Esophagus muscularis mucosa (tissue), 4 donors: Measurements from ENCODE around the gene CARMIL1.

Source experiments
- EP300 ChIP-seq: sonication (generic); formaldehyde crosslinking; IDR thresholded peaks from one replicate; pipeline ENCODE4 v1.6.1; 2017; ENCODE audit warnings: antibody characterized with exemption
- POLR2A ChIP-seq: fragments of 450-650 bp; IDR thresholded peaks from one replicate; pipeline ENCODE4 v1.6.1; 2017; ENCODE audit warnings: antibody characterized with exemption, moderate library complexity, mild to moderate bottlenecking, low read depth
- TF ChIP-seq, protein P1 (sequence below), 3 experiments: fragments of 200-600 bp in 2 of 3; fragments of 450-650 bp in 1 of 3; sonication (generic) in 2 of 3; IDR thresholded peaks; one replicate each; pipeline ENCODE4 v1.5.1; 2017 to 2019; ENCODE audit warnings: antibody characterized with exemption in 3 of 3, mild to moderate bottlenecking in 2 of 3, moderate library complexity in 1 of 3

DNA sequence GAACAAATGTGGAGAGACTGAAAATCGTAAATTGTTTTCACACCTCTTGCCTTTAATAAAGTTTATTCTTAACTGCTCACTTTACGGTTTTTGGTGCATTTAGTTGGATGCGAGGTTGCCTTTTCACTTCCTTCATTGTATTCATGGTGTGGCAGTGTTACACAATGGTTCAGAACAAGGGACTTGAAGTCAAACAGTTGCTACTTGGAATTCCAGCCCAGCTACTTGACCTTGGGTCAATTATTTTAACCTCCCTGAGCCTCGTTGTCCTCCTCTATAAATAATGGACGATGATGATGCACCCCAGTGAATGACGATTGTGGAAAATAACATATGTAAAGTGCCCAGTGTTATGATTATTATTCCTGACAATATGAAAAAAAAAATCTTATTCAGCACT, 72.3 kb downstream of the CARMIL1 start:
- TF ChIP-seq POLR2A (no peak), EP300 (no peak)
- TF ChIP-seq, protein P1, sequence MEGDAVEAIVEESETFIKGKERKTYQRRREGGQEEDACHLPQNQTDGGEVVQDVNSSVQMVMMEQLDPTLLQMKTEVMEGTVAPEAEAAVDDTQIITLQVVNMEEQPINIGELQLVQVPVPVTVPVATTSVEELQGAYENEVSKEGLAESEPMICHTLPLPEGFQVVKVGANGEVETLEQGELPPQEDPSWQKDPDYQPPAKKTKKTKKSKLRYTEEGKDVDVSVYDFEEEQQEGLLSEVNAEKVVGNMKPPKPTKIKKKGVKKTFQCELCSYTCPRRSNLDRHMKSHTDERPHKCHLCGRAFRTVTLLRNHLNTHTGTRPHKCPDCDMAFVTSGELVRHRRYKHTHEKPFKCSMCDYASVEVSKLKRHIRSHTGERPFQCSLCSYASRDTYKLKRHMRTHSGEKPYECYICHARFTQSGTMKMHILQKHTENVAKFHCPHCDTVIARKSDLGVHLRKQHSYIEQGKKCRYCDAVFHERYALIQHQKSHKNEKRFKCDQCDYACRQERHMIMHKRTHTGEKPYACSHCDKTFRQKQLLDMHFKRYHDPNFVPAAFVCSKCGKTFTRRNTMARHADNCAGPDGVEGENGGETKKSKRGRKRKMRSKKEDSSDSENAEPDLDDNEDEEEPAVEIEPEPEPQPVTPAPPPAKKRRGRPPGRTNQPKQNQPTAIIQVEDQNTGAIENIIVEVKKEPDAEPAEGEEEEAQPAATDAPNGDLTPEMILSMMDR (IDR thresholded peaks at IDR 0.05): no peak
